ENCODE results near the gene ELANE. TPM values are rescaled to one million over a fixed set of nuclear protein-coding genes. Genes with fewer than 3 reads are reported as not detected.
A peak's percentile ranks its signal among the peaks of the same experiment; 100 is the strongest.

Gene ELANE
- total and polyA plus RNA-seq, 10 donors = 2.8 to 137 (median 9.8) TPM

DNA sequence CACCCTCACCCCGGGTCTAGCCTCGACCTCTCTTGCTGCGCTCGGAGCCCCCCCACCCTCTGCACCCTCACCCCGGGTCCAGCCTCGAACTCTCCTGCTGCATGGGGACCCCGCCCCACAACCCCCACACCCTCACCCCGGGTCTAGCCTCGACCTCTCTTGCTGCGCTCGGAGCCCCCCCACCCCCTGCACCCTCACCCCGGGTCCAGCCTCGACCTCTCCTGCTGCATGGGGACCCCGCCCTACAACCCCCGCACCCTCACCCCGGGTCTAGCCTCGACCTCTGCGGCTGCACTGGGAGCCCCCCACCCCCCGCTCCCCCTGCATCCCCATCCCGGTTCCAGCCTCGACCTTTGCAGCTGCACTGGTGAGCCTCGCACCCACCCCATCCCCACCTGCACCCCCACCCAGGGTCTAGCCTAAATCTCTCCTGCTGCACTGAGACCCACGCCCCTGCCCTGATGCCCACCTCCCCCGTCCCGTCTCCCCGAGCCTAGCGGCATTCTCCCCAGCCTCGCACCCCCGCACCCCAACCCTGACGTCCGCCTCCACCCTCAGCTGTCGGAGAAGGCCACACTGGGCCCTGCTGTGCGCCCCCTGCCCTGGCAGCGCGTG lies 9.1 kb downstream of the ELANE start:
- H3K4me1 ChIP-seq = peaks cover 11 to 67% (median 48%) of the 10 kb centered on the region in 6 donors
- no peak overlapping the region for H3K27ac ChIP-seq
- TF ChIP-seq, protein P1, sequence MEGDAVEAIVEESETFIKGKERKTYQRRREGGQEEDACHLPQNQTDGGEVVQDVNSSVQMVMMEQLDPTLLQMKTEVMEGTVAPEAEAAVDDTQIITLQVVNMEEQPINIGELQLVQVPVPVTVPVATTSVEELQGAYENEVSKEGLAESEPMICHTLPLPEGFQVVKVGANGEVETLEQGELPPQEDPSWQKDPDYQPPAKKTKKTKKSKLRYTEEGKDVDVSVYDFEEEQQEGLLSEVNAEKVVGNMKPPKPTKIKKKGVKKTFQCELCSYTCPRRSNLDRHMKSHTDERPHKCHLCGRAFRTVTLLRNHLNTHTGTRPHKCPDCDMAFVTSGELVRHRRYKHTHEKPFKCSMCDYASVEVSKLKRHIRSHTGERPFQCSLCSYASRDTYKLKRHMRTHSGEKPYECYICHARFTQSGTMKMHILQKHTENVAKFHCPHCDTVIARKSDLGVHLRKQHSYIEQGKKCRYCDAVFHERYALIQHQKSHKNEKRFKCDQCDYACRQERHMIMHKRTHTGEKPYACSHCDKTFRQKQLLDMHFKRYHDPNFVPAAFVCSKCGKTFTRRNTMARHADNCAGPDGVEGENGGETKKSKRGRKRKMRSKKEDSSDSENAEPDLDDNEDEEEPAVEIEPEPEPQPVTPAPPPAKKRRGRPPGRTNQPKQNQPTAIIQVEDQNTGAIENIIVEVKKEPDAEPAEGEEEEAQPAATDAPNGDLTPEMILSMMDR (IDR thresholded peaks at IDR 0.05 in 8 of 11, conservative IDR thresholded peaks at IDR 0.05 in 3 of 11) = no peak
- TF ChIP-seq POLR2AphosphoS5 (IDR thresholded peaks at IDR 0.05) (no peak), POLR2A (IDR thresholded peaks at IDR 0.05) (no peak)
- 51 to 71% (median 62%) methylated on average over 23 to 33 of the region's 35 CpGs for WGBS, 5 donors
- peak overlapping the region in 2 of 8 donors; percentile 37 to 66 for H3K4me3 ChIP-seq
- peaks cover 0 to 5% (median 0%) of the 10 kb centered on the region in 6 donors for H3K36me3 ChIP-seq
- intact Hi-C loops (cut with DNase I; ENCODE audit: low total_unique reads) = loop anchor here (10.0 kb wide), 1 partner anchor 124 kb away; the partner anchor contains the start of gene WDR18
- DNase-seq = peak; percentile 76
- peaks cover 0 to 58% (median 20%) of the 10 kb centered on the region in 7 donors for H3K27me3 ChIP-seq (replicated peaks in 1 of 7)
- no peaks in the 10 kb centered on the region for H3K9me3 ChIP-seq

GRCh38 chr19:861756-862580 lies 9.9 kb downstream of the ELANE start:
- peak; percentile 88 for DNase-seq
- Histone ChIP-seq H3K27ac (peak overlapping the region in 1 of 8 donors; percentile 85), H3K27me3 (replicated peaks in 1 of 7) (peaks cover 0 to 58% (median 20%) of the 10 kb centered on the region in 7 donors), H3K4me1 (peaks cover 11 to 64% (median 46%) of the 10 kb centered on the region in 6 donors), H3K36me3 (peaks cover 0 to 5% (median 0%) of the 10 kb centered on the region in 6 donors), H3K9me3 (no peaks in the 10 kb centered on the region), H3K4me3 (peak overlapping the region in 2 of 8 donors; percentile 31 to 66)
- TF ChIP-seq POLR2AphosphoS5 (IDR thresholded peaks at IDR 0.05) = no peak
- no peak for TF ChIP-seq POLR2A (IDR thresholded peaks at IDR 0.05)
- TF ChIP-seq, protein P1 (IDR thresholded peaks at IDR 0.05 in 8 of 11, conservative IDR thresholded peaks at IDR 0.05 in 3 of 11) = no peak
- intact Hi-C loops (cut with DNase I; ENCODE audit: low total_unique reads) = loop anchor here (2.0 to 10.0 kb wide), 2 partner anchors 59 to 123 kb away; partner anchors contain the start of gene WDR18
- 15 to 29% (median 18%) methylated on average over 48 to 60 of the region's 60 CpGs for WGBS, 5 donors

DNA sequence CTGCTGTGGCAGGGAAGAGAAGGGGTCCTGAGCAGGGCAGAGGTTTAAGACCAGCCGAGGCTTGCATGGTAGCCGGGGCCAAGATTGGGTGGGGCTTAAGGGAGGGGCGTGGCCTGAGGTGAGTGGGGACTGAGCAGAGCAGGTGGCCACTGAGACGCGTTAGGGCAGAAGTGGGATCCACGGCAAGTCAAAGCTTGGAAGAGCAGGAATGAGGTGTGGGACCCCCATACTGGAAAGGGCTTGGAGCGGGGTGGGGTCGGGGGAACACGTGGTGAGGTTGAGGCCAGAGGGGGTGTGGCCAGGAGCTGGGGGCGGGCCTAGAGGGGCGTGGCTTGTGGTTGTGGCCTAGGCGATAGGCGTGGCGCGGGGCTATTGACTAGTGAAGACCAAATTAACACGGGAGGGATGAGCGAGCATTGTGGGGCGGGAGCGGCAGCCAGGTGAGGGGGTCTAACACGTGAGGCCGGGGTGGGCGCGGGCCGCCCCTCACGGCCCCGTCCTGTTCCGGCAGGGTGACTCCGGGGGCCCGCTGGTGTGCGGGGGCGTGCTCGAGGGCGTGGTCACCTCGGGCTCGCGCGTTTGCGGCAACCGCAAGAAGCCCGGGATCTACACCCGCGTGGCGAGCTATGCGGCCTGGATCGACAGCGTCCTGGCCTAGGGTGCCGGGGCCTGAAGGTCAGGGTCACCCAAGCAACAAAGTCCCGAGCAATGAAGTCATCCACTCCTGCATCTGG lies 10.6 kb downstream of the ELANE start:
- no peaks in the 10 kb centered on the region for H3K9me3 ChIP-seq
- peak overlapping the region in 4 of 8 donors; percentile 25 to 66 (median 30) for H3K4me3 ChIP-seq
- H3K36me3 ChIP-seq = peaks cover 0 to 13% (median 6%) of the 10 kb centered on the region in 6 donors
- peak; percentile 92 for DNase-seq
- intact Hi-C loops (cut with DNase I; ENCODE audit: low total_unique reads) = loop anchor here (2.0 to 10.0 kb wide), 2 partner anchors 58 to 122 kb away; partner anchors contain the start of gene WDR18
- TF ChIP-seq, protein P1 (IDR thresholded peaks at IDR 0.05 in 8 of 11, conservative IDR thresholded peaks at IDR 0.05 in 3 of 11) = no peak
- TF ChIP-seq POLR2AphosphoS5 (IDR thresholded peaks at IDR 0.05) = peak in 2 of 3 donors; percentile 29 to 65
- peak overlapping the region in 3 of 8 donors; percentile 78 to 85 (median 80) for H3K27ac ChIP-seq
- H3K27me3 ChIP-seq (replicated peaks in 1 of 7) = peaks cover 0 to 58% (median 20%) of the 10 kb centered on the region in 7 donors
- H3K4me1 ChIP-seq = peaks cover 11 to 57% (median 45%) of the 10 kb centered on the region in 6 donors
- WGBS, 5 donors = 6 to 12% (median 9%) methylated on average over 32 to 48 of the region's 48 CpGs
